KMS-11 (cell line): ENCODE results near the gene PDXDC1.

ENCODE experiments used
- H2AFZ ChIP-seq: fragments of 200-600 bp; sonication (generic); 2 replicates; pipeline ENCODE4 v1.6.1; 2016; ENCODE audit warnings: antibody characterized with exemption, mixed run types, low read depth
- H3K27ac ChIP-seq: fragments of 200-600 bp; sonication (generic); 2 replicates; pipeline ENCODE4 v1.6.1; 2016; ENCODE audit warnings: mild to moderate bottlenecking, mixed run types
- H3K27me3 ChIP-seq: fragments of 200-600 bp; sonication (generic); 2 replicates; pipeline ENCODE4 v1.6.1; 2017; ENCODE audit warnings: mild to moderate bottlenecking, low read depth, mixed run types, moderate library complexity; ENCODE audit not compliant: insufficient read depth
- H3K36me3 ChIP-seq: fragments of 200-600 bp; sonication (generic); 2 replicates; pipeline ENCODE4 v1.6.1; 2017; ENCODE audit warnings: mild to moderate bottlenecking, mixed run types; ENCODE audit not compliant: insufficient read depth
- H3K4me1 ChIP-seq: fragments of 200-600 bp; sonication (generic); 2 replicates; pipeline ENCODE4 v1.6.1; 2016; ENCODE audit warnings: mild to moderate bottlenecking, low read depth, mixed run types; ENCODE audit not compliant: poor library complexity, severe bottlenecking
- H3K4me2 ChIP-seq: fragments of 200-600 bp; sonication (generic); 2 replicates; pipeline ENCODE4 v1.7.0; 2016; ENCODE audit warnings: mild to moderate bottlenecking, mixed run types
- H3K4me3 ChIP-seq: fragments of 200-600 bp; sonication (generic); IDR thresholded peaks from 2 replicates; pipeline ENCODE4 v1.6.1; 2017; ENCODE audit warnings: low read depth, low read length, mixed read lengths; ENCODE audit not compliant: insufficient read depth
- H3K79me2 ChIP-seq: fragments of 200-600 bp; sonication (generic); 2 replicates; pipeline ENCODE4 v1.6.1; 2016; ENCODE audit warnings: low read depth, mixed run types; ENCODE audit not compliant: insufficient read depth
- H3K9ac ChIP-seq: fragments of 200-600 bp; sonication (generic); 2 replicates; pipeline ENCODE4 v1.6.1; 2016; ENCODE audit warnings: mild to moderate bottlenecking, mixed run types
- H4K20me1 ChIP-seq: fragments of 200-600 bp; sonication (generic); 2 replicates; pipeline ENCODE4 v1.6.1; 2016; ENCODE audit warnings: mild to moderate bottlenecking, mixed run types; ENCODE audit not compliant: insufficient read depth
- TF ChIP-seq, protein P1 (sequence below): fragments of 200-600 bp; sonication (generic); conservative IDR thresholded peaks from 2 replicates; pipeline ENCODE4 v1.6.1; 2017; ENCODE audit warnings: low read depth, mild to moderate bottlenecking, antibody characterized with exemption, low read length, moderate library complexity, mixed read lengths

Gene PDXDC1

DNA sequence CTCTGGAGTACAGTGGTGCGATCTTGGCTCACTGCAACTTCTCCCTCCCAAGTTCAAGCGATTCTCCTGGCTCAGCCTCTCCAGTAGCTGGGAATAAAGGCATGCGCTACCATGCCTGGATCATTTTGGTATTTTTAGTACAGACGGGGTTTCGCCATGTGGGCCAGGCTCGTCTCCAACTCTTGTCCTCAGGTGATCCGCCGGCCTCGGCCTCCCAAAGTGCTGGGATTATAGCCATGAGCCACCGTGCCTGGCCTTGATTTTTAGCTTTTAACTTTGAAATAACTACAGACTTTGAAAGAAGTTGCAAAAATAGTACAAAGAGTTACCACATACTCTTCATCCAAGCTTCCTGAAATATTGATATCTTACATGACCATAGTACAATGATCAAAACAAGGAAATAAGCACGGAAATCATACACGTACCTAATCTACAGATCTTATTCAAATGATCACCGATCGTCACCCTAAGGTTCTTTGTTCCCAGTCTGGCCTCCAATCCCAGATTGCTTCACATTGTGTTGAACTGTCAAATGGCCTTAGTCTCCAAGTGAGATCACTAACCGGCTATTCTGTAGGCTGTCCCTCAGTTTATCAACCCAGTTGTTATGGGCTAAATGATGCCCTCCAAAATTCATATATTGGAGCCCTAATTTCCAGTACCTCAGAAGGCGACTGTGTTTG is 19.1 kb upstream of the PDXDC1 start:
- Histone ChIP-seq H3K9ac (no peak overlapping the region), H3K4me1 (no peaks in the 10 kb centered on the region), H4K20me1 (no peaks in the 10 kb centered on the region), H3K4me2 (no peak overlapping the region), H3K27me3 (no peaks in the 10 kb centered on the region), H3K36me3 (no peaks in the 10 kb centered on the region), H2AFZ (no peak overlapping the region), H3K79me2 (no peaks in the 10 kb centered on the region), H3K4me3 (no peak overlapping the region), H3K27ac (no peak overlapping the region)
- TF ChIP-seq, protein P1, sequence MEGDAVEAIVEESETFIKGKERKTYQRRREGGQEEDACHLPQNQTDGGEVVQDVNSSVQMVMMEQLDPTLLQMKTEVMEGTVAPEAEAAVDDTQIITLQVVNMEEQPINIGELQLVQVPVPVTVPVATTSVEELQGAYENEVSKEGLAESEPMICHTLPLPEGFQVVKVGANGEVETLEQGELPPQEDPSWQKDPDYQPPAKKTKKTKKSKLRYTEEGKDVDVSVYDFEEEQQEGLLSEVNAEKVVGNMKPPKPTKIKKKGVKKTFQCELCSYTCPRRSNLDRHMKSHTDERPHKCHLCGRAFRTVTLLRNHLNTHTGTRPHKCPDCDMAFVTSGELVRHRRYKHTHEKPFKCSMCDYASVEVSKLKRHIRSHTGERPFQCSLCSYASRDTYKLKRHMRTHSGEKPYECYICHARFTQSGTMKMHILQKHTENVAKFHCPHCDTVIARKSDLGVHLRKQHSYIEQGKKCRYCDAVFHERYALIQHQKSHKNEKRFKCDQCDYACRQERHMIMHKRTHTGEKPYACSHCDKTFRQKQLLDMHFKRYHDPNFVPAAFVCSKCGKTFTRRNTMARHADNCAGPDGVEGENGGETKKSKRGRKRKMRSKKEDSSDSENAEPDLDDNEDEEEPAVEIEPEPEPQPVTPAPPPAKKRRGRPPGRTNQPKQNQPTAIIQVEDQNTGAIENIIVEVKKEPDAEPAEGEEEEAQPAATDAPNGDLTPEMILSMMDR, result no peak

DNA sequence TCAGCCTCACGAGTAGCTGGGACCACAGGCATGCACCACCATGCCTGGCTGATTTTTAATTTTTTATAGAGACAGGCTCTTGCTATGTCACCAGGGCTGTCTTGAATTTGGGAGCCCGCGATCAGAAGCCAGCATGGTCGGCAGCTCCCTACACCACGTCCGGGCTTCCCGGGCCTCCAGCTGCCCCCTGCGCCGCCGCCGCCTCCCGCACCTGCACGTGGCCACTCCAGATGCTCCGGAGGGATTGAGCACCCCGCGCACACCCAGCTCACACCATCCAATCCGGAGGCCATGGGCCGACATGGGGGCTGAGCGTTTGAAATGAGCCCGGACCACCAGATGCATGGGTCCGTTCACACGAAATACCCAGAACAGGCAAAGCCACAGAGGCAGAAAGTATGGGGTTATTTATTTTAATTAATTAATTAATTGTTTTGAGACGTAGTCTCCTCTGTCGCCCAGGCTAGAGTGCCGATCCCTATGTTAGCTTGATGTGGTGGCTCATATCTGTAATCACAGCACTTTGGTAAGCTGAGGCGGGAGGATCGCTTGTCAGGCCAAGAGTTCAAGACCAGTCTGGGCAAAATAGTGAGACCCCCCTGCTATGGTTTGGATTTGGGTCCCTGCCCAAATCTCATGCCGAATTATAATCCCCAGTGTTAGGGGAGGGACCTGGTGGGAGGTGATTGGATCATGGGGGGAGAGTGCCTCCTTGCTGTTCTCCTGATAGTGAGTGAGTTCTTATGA is 17.1 kb upstream of the PDXDC1 start:
- Histone ChIP-seq H3K4me3 (no peak overlapping the region), H3K27ac (no peak overlapping the region), H4K20me1 (no peaks in the 10 kb centered on the region), H3K79me2 (no peaks in the 10 kb centered on the region), H2AFZ (no peak overlapping the region), H3K27me3 (no peaks in the 10 kb centered on the region), H3K4me2 (no peak overlapping the region), H3K9ac (no peak overlapping the region), H3K4me1 (no peaks in the 10 kb centered on the region), H3K36me3 (no peaks in the 10 kb centered on the region)
- TF ChIP-seq, protein P1, result no peak

DNA sequence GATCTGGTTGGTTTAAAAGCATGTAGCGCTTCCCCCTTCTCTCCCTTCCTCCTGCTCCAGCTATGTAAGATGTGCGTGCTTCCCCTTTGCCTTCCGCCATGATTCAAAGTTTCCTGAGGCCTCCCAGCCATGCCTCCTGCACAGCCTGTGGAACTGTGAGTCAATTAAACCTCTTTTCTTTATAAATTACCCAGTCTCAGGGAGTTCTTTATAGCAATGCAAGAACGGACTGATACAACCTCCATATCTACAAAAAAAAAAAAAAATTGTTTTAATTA is 16.6 kb upstream of the PDXDC1 start:
- TF ChIP-seq, protein P1, result no peak
- H3K4me1 ChIP-seq, result no peaks in the 10 kb centered on the region

DNA sequence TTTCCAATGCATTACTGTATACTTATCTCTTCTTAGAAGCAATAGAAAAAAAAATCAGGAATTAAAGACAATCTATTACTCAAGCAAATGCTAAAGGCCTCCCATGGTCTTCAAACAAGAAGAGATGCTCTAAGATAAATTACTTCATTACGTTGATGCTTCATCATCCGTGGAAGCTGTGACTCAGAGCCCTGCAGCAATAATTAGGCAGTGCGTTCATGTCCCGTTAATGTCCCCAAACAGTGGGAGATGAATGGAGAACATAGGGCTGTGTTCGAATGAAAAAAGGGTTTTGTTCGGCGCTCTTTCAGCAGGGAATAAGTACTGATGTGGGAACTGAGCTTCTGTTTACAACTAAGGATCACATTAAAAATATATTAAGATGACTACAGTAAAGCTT is 15.9 kb upstream of the PDXDC1 start:
- Histone ChIP-seq H3K27ac (no peak overlapping the region), H3K4me3 (no peak overlapping the region), H3K79me2 (no peaks in the 10 kb centered on the region), H3K27me3 (no peaks in the 10 kb centered on the region), H3K4me1 (no peaks in the 10 kb centered on the region), H3K9ac (no peak overlapping the region), H4K20me1 (no peaks in the 10 kb centered on the region), H3K36me3 (no peaks in the 10 kb centered on the region), H3K4me2 (no peak overlapping the region), H2AFZ (no peak overlapping the region)
- TF ChIP-seq, protein P1, result no peak

More for the DNA sequence above, 16.6 kb upstream of the PDXDC1 start:
- no peak overlapping the region for H3K4me2 ChIP-seq
- no peak overlapping the region for H3K27ac ChIP-seq
- H4K20me1 ChIP-seq, result no peaks in the 10 kb centered on the region
- H3K79me2 ChIP-seq, result no peaks in the 10 kb centered on the region
- H3K36me3 ChIP-seq, result no peaks in the 10 kb centered on the region
- no peak overlapping the region for H3K4me3 ChIP-seq
- H2AFZ ChIP-seq, result no peak overlapping the region
- H3K9ac ChIP-seq, result no peak overlapping the region
- H3K27me3 ChIP-seq, result no peaks in the 10 kb centered on the region
